H1 (cell line): ENCODE data around the gene ANXA4. TPM values are rescaled to one million over a fixed set of nuclear protein-coding genes. Genes with fewer than 3 reads are reported as not detected.

Experiments
- CTCF ChIA-PET: fragments of 300-600 bp; sonication (Branson Sonifier 250); formaldehyde crosslinking; loops from one replicate; lab custom pipeline; 2021; ENCODE audit not compliant: partially characterized antibody; lab: Charles Lee
- POLR2A ChIA-PET: fragments of 300-600 bp; sonication (Branson Sonifier 250); formaldehyde crosslinking; loops from one replicate; lab custom pipeline; 2021; ENCODE audit warnings: inconsistent platforms; ENCODE audit not compliant: partially characterized antibody; lab: Charles Lee
- DNase-seq, 2 experiments: peaks; one replicate each; pipeline versions ENCODE4 v3.0.0 to v3.0.0-alpha.2; 2010 to 2022; ENCODE audit warnings: low spot score in 2 of 2, low read depth in 1 of 2, mixed read lengths in 1 of 2
- FAIRE-seq: peaks from 2 replicates; lab custom pipeline; 2011; peaks lifted over from hg19 to GRCh38; lab: Jason Lieb, UNC
- H2AFZ ChIP-seq: 2 replicates; pipeline ENCODE4 v1.8.1; 2012; ENCODE audit warnings: low read length, inconsistent platforms
- H2AK5ac ChIP-seq: 2 replicates; pipeline ENCODE4 v1.6.1; 2013; ENCODE audit warnings: low read depth, low read length
- H2BK120ac ChIP-seq: replicated peaks from 2 replicates; pipeline ENCODE3; 2013; ENCODE audit warnings: low read depth, low read length, inconsistent platforms
- H2BK12ac ChIP-seq: 2 replicates; pipeline ENCODE4 v1.6.1; 2013; ENCODE audit warnings: low read depth, low read length
- H2BK15ac ChIP-seq: 2 replicates; pipeline ENCODE4 v1.6.1; 2013; ENCODE audit warnings: low read length
- H2BK20ac ChIP-seq: 2 replicates; pipeline ENCODE4 v1.6.1; 2013; ENCODE audit warnings: low read length
- H2BK5ac ChIP-seq: 2 replicates; pipeline ENCODE4 v1.6.1; 2013; ENCODE audit warnings: low read depth, low read length
- H3K14ac ChIP-seq: 2 replicates; pipeline ENCODE4 v1.6.1; 2013; ENCODE audit warnings: inconsistent platforms; ENCODE audit not compliant: insufficient read length
- H3K18ac ChIP-seq: 2 replicates; pipeline ENCODE4 v1.6.1; 2013; ENCODE audit warnings: low read length; ENCODE audit errors: extremely low read depth
- H3K23ac ChIP-seq: 2 replicates; pipeline ENCODE4 v1.6.1; 2013; ENCODE audit warnings: inconsistent platforms; ENCODE audit not compliant: insufficient read length
- H3K23me2 ChIP-seq: 2 replicates; pipeline ENCODE4 v1.6.1; 2013; ENCODE audit warnings: low read depth, low read length
- H3K27ac ChIP-seq: 2 replicates; pipeline ENCODE4 v1.6.1; 2011; ENCODE audit warnings: low read depth, low read length, inconsistent platforms
- H3K27me3 ChIP-seq, 4 experiments: replicated peaks in 1 of 4; 1 replicate in 1 of 4; 2 replicates in 3 of 4; pipeline versions ENCODE4 v1.6.1 to v1.8.1; 2011 to 2013; ENCODE audit warnings: low read length in 3 of 4, mild to moderate bottlenecking in 3 of 4, inconsistent platforms in 2 of 4, mixed read lengths in 2 of 4, moderate library complexity in 1 of 4; ENCODE audit not compliant: control insufficient read depth in 3 of 4, insufficient read depth in 3 of 4; ENCODE audit errors: extremely low read depth in 1 of 4
- H3K36me3 ChIP-seq, 4 experiments: 2 replicates each; pipeline versions ENCODE4 v1.6.1 to v1.8.1; 2011 to 2013; ENCODE audit warnings: mild to moderate bottlenecking in 4 of 4, low read length in 3 of 4, moderate library complexity in 2 of 4, control low read depth in 1 of 4, inconsistent platforms in 1 of 4; ENCODE audit not compliant: insufficient read depth in 4 of 4, control insufficient read depth in 2 of 4
- H3K4ac ChIP-seq: replicated peaks from 2 replicates; pipeline ENCODE3; 2013; ENCODE audit warnings: low read length, low read depth, mixed read lengths, inconsistent platforms; ENCODE audit not compliant: insufficient read length
- H3K4me1 ChIP-seq, 4 experiments: replicated peaks in 1 of 4; 1 replicate in 1 of 4; 2 replicates in 3 of 4; pipeline versions ENCODE4 v1.6.1 to v1.8.1; 2011 to 2013; ENCODE audit warnings: low read length in 3 of 4, inconsistent platforms in 2 of 4, mixed read lengths in 1 of 4; ENCODE audit not compliant: insufficient read depth in 4 of 4, control insufficient read depth in 3 of 4
- H3K4me2 ChIP-seq, 2 experiments: 2 replicates each; pipeline versions ENCODE4 v1.6.1 to v1.8.1; 2011 to 2013; ENCODE audit warnings: low read depth in 2 of 2, low read length in 2 of 2, control low read depth in 1 of 2, inconsistent platforms in 1 of 2, mild to moderate bottlenecking in 1 of 2; ENCODE audit not compliant: insufficient read depth in 1 of 2
- H3K4me3 ChIP-seq, 4 experiments: fragments of 200-600, 300-600 bp in 1 of 4; sonication (generic), shearing (Covaris generic), sonication (Bioruptor Twin) in 1 of 4; 2 replicates each; pipeline versions ENCODE4 v1.5.1 to v1.8.1; 2011 to 2016; ENCODE audit warnings: low read length in 4 of 4, low read depth in 3 of 4, control low read depth in 2 of 4, inconsistent platforms in 2 of 4, mild to moderate bottlenecking in 2 of 4, mixed read lengths in 1 of 4, moderate library complexity in 1 of 4; ENCODE audit not compliant: insufficient read depth in 2 of 4; ENCODE audit errors: extremely low read depth in 1 of 4
- H3K56ac ChIP-seq: replicated peaks from 2 replicates; pipeline ENCODE3; 2013; ENCODE audit warnings: low read depth, mild to moderate bottlenecking, mixed read lengths, low read length, inconsistent platforms; ENCODE audit not compliant: insufficient read length
- H3K79me1 ChIP-seq: 2 replicates; pipeline ENCODE4 v1.6.1; 2013; ENCODE audit warnings: low read depth, low read length, control low read depth
- H3K79me2 ChIP-seq, 2 experiments: 2 replicates each; pipeline versions ENCODE4 v1.6.1 to v1.8.1; 2012 to 2013; ENCODE audit warnings: low read length in 2 of 2, mild to moderate bottlenecking in 2 of 2, inconsistent platforms in 1 of 2; ENCODE audit not compliant: insufficient read depth in 2 of 2, control insufficient read depth in 1 of 2
- H3K9ac ChIP-seq, 4 experiments: replicated peaks in 1 of 4; 1 replicate in 1 of 4; 2 replicates in 3 of 4; pipeline versions ENCODE4 v1.6.1 to v1.8.1; 2011 to 2013; ENCODE audit warnings: low read depth in 3 of 4, low read length in 3 of 4, control low read depth in 2 of 4, mild to moderate bottlenecking in 2 of 4, moderate library complexity in 2 of 4, inconsistent platforms in 1 of 4; ENCODE audit errors: extremely low read depth in 1 of 4
- H3K9me3 ChIP-seq, 2 experiments: 2 replicates each; pipeline versions ENCODE4 v1.6.1 to v1.8.1; 2012 to 2013; ENCODE audit warnings: mild to moderate bottlenecking in 2 of 2, moderate library complexity in 2 of 2, control low read depth in 1 of 2, inconsistent platforms in 1 of 2, low read depth in 1 of 2, low read length in 1 of 2, mixed read lengths in 1 of 2; ENCODE audit not compliant: insufficient read depth in 2 of 2
- H4K20me1 ChIP-seq, 2 experiments: replicated peaks in 1 of 2; 2 replicates each; pipeline versions ENCODE3 to v1.8.1; 2011 to 2013; ENCODE audit warnings: inconsistent platforms in 2 of 2, low read length in 2 of 2, mild to moderate bottlenecking in 1 of 2; ENCODE audit not compliant: insufficient read depth in 2 of 2, control insufficient read depth in 1 of 2
- H4K5ac ChIP-seq: 2 replicates; pipeline ENCODE4 v1.6.1; 2013; ENCODE audit warnings: low read length, low read depth, mixed read lengths, inconsistent platforms; ENCODE audit not compliant: insufficient read length
- H4K8ac ChIP-seq: 2 replicates; pipeline ENCODE4 v1.8.0; 2013; ENCODE audit warnings: mild to moderate bottlenecking, moderate library complexity, low read length, inconsistent platforms; ENCODE audit not compliant: insufficient read depth; ENCODE audit errors: extremely low read depth
- H4K91ac ChIP-seq: replicated peaks from 2 replicates; pipeline ENCODE3; 2013; ENCODE audit warnings: low read length, mixed read lengths, inconsistent platforms; ENCODE audit not compliant: insufficient read length
- CBX5 ChIP-seq: fragments of 300-800, 300-1000 bp; sonication (generic); IDR thresholded peaks from 2 replicates; pipeline ENCODE4 v1.7.1; 2016; ENCODE audit warnings: antibody characterized with exemption, low read length, low read depth
- WGBS, 2 experiments: shearing (Covaris generic) in 1 of 2; methylation state at CpG; one replicate each; pipeline versions ENCODE4 v1.1.6 to v1.1.7; 2013 to 2015; ENCODE audit warnings: low lambda C conversion rate in 2 of 2, mixed read lengths in 2 of 2, inconsistent platforms in 1 of 2, low coverage in 1 of 2, missing lambda C conversion rate in 1 of 2; ENCODE audit not compliant: insufficient replicate concordance in 2 of 2, insufficient coverage in 1 of 2, insufficient read length in 1 of 2; ENCODE audit errors: extremely low coverage in 1 of 2, missing lambda C conversion rate in 1 of 2; 5-methylcytosine and 5-hydroxymethylcytosine counted together
- polyA plus RNA-seq, 7 experiments: library from polyadenylated mRNA; depleted of rRNA in 3 of 7; stranded (reverse) in 5 of 7; unstranded in 2 of 7; fragments of >200 nt in 5 of 7; fragments of 200-250 nt in 2 of 7; gene quantifications; 1 replicate in 5 of 7; 2 replicates in 1 of 7; 4 replicates in 1 of 7; pipeline versions ENCODE4 v1.2.1 to v1.2.3, GENCODE V29; 2011 to 2013; ENCODE audit warnings: missing spikeins in 2 of 7, mixed read lengths in 2 of 7
- total RNA-seq: library from RNA; stranded (reverse); fragmentation: NEBNext Ultra II Directional; extraction: Animal tissue kit (Norgen Biotek cat#: 25700); gene quantifications from 2 replicates; pipeline ENCODE4 v1.2.1, GENCODE V29; 2021

The ANXA4 gene
- total and polyA plus RNA-seq, 2 of the 8 experiments (the other 6 are each of a cell fraction or from before 2014, with no cell fraction given) = 9.4 to 17.6 TPM

GRCh38 chr2:69848186-69848790 lies 106.4 kb downstream of the ANXA4 start:
- Histone ChIP-seq H3K9ac (no peak overlapping the region), H2AFZ (no peak overlapping the region), H2BK5ac (no peak overlapping the region; the same call in 1 of the 2 replicates), H3K4me2 (no peak overlapping the region), H3K14ac (no peak overlapping the region), H4K8ac (no peak overlapping the region), H3K79me2 (no peaks in the 10 kb centered on the region), H3K56ac (no peak overlapping the region), H2BK20ac (no peak overlapping the region), H3K9me3 (no peaks in the 10 kb centered on the region), H3K4me1 (no peaks in the 10 kb centered on the region), H4K5ac (no peak overlapping the region), H2BK120ac (no peak overlapping the region), H3K23ac (no peak overlapping the region), H3K79me1 (no peaks in the 10 kb centered on the region), H2AK5ac (no peak overlapping the region), H4K20me1 (peaks cover 0 to 2% of the 10 kb centered on the region in 2 experiments), H3K27ac (no peak overlapping the region), H3K36me3 (peaks cover 7 to 64% (median 28%) of the 10 kb centered on the region in 4 experiments), H3K27me3 (no peaks in the 10 kb centered on the region), H2BK15ac (no peak overlapping the region), H4K91ac (no peak overlapping the region), H3K18ac (no peak overlapping the region), H3K4ac (no peak overlapping the region), H3K23me2 (no peaks in the 10 kb centered on the region), H2BK12ac (no peak overlapping the region), H3K4me3 (no peak overlapping the region)
- POLR2A ChIA-PET = no interaction called here
- DNase-seq = no peak
- WGBS, 2 experiments = 97% methylated on average over 7 of the region's 7 CpGs; no CpG with 5 or more reads in 1 of the 2 experiments
- no peak for TF ChIP-seq CBX5
- CTCF ChIA-PET = interaction anchor here (0.6 to 1.1 kb wide), 2 partner anchors 32 to 296 kb away, joined by 3 read pairs; no protein-coding TSS in a partner anchor
- FAIRE-seq = peak; percentile 52
